ENCODE measurements around the gene LYVE1. TPM values are rescaled to one million over a fixed set of nuclear protein-coding genes. Genes with fewer than 3 reads are reported as not detected.

Gene LYVE1
- total RNA-seq, 1 donor from 2014 or later = 0.27 TPM

GRCh38 chr11:10514709-10515108, 53.8 kb downstream of the LYVE1 start:
- Mint-ChIP-seq H3K4me1 (ENCODE audit: low read depth, unreplicated experiment) (peaks cover 12% of the 10 kb centered on the region), H3K9me3 (ENCODE audit: unreplicated experiment) (no peaks in the 10 kb centered on the region), H3K27me3 (ENCODE audit: low read depth, unreplicated experiment) (no peaks in the 10 kb centered on the region), H3K36me3 (ENCODE audit: low read depth, unreplicated experiment) (no peaks in the 10 kb centered on the region), H3K27ac (ENCODE audit: unreplicated experiment) (peak overlapping the region; percentile 56), H3K4me3 (ENCODE audit: unreplicated experiment) (no peak overlapping the region)
- no peak for DNase-seq (ENCODE audit: low read depth)
- Histone ChIP-seq H3K4me3 (ENCODE audit: insufficient read depth, low read depth, low read length) (no peak overlapping the region), H3K9me3 (ENCODE audit: insufficient read depth, low read depth, low read length) (no peaks in the 10 kb centered on the region), H3K79me2 (ENCODE audit: insufficient read depth, low read length) (no peaks in the 10 kb centered on the region), H3K4me1 (ENCODE audit: insufficient read depth, low read length) (no peaks in the 10 kb centered on the region), H4K20me1 (ENCODE audit: insufficient read depth, low read length) (no peaks in the 10 kb centered on the region), H2AFZ (ENCODE audit: low read depth, low read length) (no peak overlapping the region), H3K27ac (ENCODE audit: low read depth, low read length) (no peak overlapping the region), H3K4me2 (ENCODE audit: low read length) (no peak overlapping the region), H3K36me3 (ENCODE audit: insufficient read depth, low read length) (no peaks in the 10 kb centered on the region), H3K27me3 (ENCODE audit: insufficient read depth, low read length) (no peaks in the 10 kb centered on the region), H3K9ac (ENCODE audit: low read length) (no peak overlapping the region)
- FAIRE-seq = no peak
- no peak for TF ChIP-seq EZH2 (IDR thresholded peaks at IDR 0.05; ENCODE audit: insufficient read depth, low read length)
- TF ChIP-seq, protein P1, sequence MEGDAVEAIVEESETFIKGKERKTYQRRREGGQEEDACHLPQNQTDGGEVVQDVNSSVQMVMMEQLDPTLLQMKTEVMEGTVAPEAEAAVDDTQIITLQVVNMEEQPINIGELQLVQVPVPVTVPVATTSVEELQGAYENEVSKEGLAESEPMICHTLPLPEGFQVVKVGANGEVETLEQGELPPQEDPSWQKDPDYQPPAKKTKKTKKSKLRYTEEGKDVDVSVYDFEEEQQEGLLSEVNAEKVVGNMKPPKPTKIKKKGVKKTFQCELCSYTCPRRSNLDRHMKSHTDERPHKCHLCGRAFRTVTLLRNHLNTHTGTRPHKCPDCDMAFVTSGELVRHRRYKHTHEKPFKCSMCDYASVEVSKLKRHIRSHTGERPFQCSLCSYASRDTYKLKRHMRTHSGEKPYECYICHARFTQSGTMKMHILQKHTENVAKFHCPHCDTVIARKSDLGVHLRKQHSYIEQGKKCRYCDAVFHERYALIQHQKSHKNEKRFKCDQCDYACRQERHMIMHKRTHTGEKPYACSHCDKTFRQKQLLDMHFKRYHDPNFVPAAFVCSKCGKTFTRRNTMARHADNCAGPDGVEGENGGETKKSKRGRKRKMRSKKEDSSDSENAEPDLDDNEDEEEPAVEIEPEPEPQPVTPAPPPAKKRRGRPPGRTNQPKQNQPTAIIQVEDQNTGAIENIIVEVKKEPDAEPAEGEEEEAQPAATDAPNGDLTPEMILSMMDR (IDR thresholded peaks at IDR 0.05; ENCODE audit: insufficient read depth, low read depth, low read length) = no peak

- Mint-ChIP-seq H3K4me1 (ENCODE audit: low read depth, unreplicated experiment) (peaks cover 12% of the 10 kb centered on the region), H3K27me3 (ENCODE audit: low read depth, unreplicated experiment) (no peaks in the 10 kb centered on the region), H3K36me3 (ENCODE audit: low read depth, unreplicated experiment) (no peaks in the 10 kb centered on the region), H3K27ac (ENCODE audit: unreplicated experiment) (peak overlapping the region; percentile 56), H3K4me3 (ENCODE audit: unreplicated experiment) (no peak overlapping the region), H3K9me3 (ENCODE audit: unreplicated experiment) (no peaks in the 10 kb centered on the region)
- TF ChIP-seq, protein P1 (IDR thresholded peaks at IDR 0.05; ENCODE audit: insufficient read depth, low read depth, low read length) = no peak
- TF ChIP-seq EZH2 (IDR thresholded peaks at IDR 0.05; ENCODE audit: insufficient read depth, low read length) = no peak
- Histone ChIP-seq H3K4me1 (ENCODE audit: insufficient read depth, low read length) (no peaks in the 10 kb centered on the region), H3K9me3 (ENCODE audit: insufficient read depth, low read depth, low read length) (no peaks in the 10 kb centered on the region), H3K79me2 (ENCODE audit: insufficient read depth, low read length) (no peaks in the 10 kb centered on the region), H3K27me3 (ENCODE audit: insufficient read depth, low read length) (no peaks in the 10 kb centered on the region), H3K27ac (ENCODE audit: low read depth, low read length) (no peak overlapping the region), H3K4me3 (ENCODE audit: insufficient read depth, low read depth, low read length) (no peak overlapping the region), H3K4me2 (ENCODE audit: low read length) (no peak overlapping the region), H3K36me3 (ENCODE audit: insufficient read depth, low read length) (no peaks in the 10 kb centered on the region), H3K9ac (ENCODE audit: low read length) (no peak overlapping the region), H4K20me1 (ENCODE audit: insufficient read depth, low read length) (no peaks in the 10 kb centered on the region), H2AFZ (ENCODE audit: low read depth, low read length) (no peak overlapping the region)
- DNase-seq (ENCODE audit: low read depth) = no peak
- FAIRE-seq = no peak
Observed at GRCh38 chr11:10514202-10514601, 54.3 kb downstream of the LYVE1 start.

- H3K36me3 ChIP-seq (ENCODE audit: insufficient read depth, low read length) = no peaks in the 10 kb centered on the region
- H3K79me2 ChIP-seq (ENCODE audit: insufficient read depth, low read length) = no peaks in the 10 kb centered on the region
- no peaks in the 10 kb centered on the region for H3K36me3 Mint-ChIP-seq (ENCODE audit: low read depth, unreplicated experiment)
- H4K20me1 ChIP-seq (ENCODE audit: insufficient read depth, low read length) = no peaks in the 10 kb centered on the region
- H3K27ac ChIP-seq (ENCODE audit: low read depth, low read length) = no peak overlapping the region
- H3K4me3 ChIP-seq (ENCODE audit: insufficient read depth, low read depth, low read length) = no peak overlapping the region
- H3K27me3 Mint-ChIP-seq (ENCODE audit: low read depth, unreplicated experiment) = no peaks in the 10 kb centered on the region
- no peaks in the 10 kb centered on the region for H3K4me1 ChIP-seq (ENCODE audit: insufficient read depth, low read length)
- no peak for TF ChIP-seq EZH2 (IDR thresholded peaks at IDR 0.05; ENCODE audit: insufficient read depth, low read length)
- TF ChIP-seq, protein P1 (IDR thresholded peaks at IDR 0.05; ENCODE audit: insufficient read depth, low read depth, low read length) = no peak
- no peaks in the 10 kb centered on the region for H3K9me3 Mint-ChIP-seq (ENCODE audit: unreplicated experiment)
- no peak overlapping the region for H3K9ac ChIP-seq (ENCODE audit: low read length)
- H2AFZ ChIP-seq (ENCODE audit: low read depth, low read length) = no peak overlapping the region
- H3K4me2 ChIP-seq (ENCODE audit: low read length) = no peak overlapping the region
- H3K27ac Mint-ChIP-seq (ENCODE audit: unreplicated experiment) = no peak overlapping the region
- H3K4me1 Mint-ChIP-seq (ENCODE audit: low read depth, unreplicated experiment) = peaks cover 12% of the 10 kb centered on the region
- FAIRE-seq = no peak
- H3K27me3 ChIP-seq (ENCODE audit: insufficient read depth, low read length) = no peaks in the 10 kb centered on the region
- no peak for DNase-seq (ENCODE audit: low read depth)
- H3K9me3 ChIP-seq (ENCODE audit: insufficient read depth, low read depth, low read length) = no peaks in the 10 kb centered on the region
- H3K4me3 Mint-ChIP-seq (ENCODE audit: unreplicated experiment) = no peak overlapping the region
Observed at GRCh38 chr11:10511181-10511621, 57.3 kb downstream of the LYVE1 start.

Measured in astrocyte (in vitro differentiated cells and primary cell).